Endothelial cell of umbilical vein (primary cell): Measurements from ENCODE around the gene RGP1. TPM values are rescaled to one million over a fixed set of nuclear protein-coding genes. Genes with fewer than 3 reads are reported as not detected.

Source experiments
- BruUV-seq: library from RNA; stranded (reverse); fragments of 400-500 nt; replicated peaks from 2 replicates; lab custom pipeline; 2021; lab: Mats Ljungman, UMichigan
- CTCF ChIA-PET: fragments of 300-600, 350-600 bp; sonication (Branson Sonifier 250); formaldehyde crosslinking; loops from one replicate; lab custom pipeline; 2021; ENCODE audit warnings: antibody characterized with exemption, inconsistent platforms; lab: Charles Lee
- POLR2A ChIA-PET: fragments of 300-600, 350-600 bp; sonication (Branson Sonifier 250); formaldehyde crosslinking; loops from one replicate; lab custom pipeline; 2021; ENCODE audit warnings: antibody characterized with exemption, inconsistent platforms; lab: Charles Lee
- DNase-seq: peaks from one replicate; pipeline ENCODE4 v3.0.0-alpha.2; 2011; ENCODE audit warnings: low read depth, low spot score
- FAIRE-seq: peaks from 2 replicates; lab custom pipeline; 2011; peaks lifted over from hg19 to GRCh38; lab: Jason Lieb, UNC
- H2AFZ ChIP-seq: 2 replicates; pipeline ENCODE4 v1.6.0; 2012; ENCODE audit warnings: low read depth, low read length, control low read depth, inconsistent platforms
- H3K27ac ChIP-seq: 2 replicates; pipeline ENCODE4 v1.5.1; 2011; ENCODE audit warnings: low read depth, mild to moderate bottlenecking, control low read depth, low read length, moderate library complexity; ENCODE audit not compliant: insufficient read depth
- H3K27me3 ChIP-seq, 2 experiments: 2 replicates each; pipeline versions ENCODE4 v1.6.0 to v1.6.1; 2011; ENCODE audit warnings: low read length in 2 of 2, mixed read lengths in 1 of 2; ENCODE audit not compliant: control insufficient read depth in 2 of 2, insufficient read depth in 2 of 2
- H3K36me3 ChIP-seq, 2 experiments: 2 replicates in 1 of 2; 3 replicates in 1 of 2; pipeline ENCODE4 v1.5.1; 2011; ENCODE audit warnings: low read length in 2 of 2, mild to moderate bottlenecking in 1 of 2, moderate library complexity in 1 of 2; ENCODE audit not compliant: control insufficient read depth in 2 of 2, insufficient read depth in 2 of 2; ENCODE audit errors: extremely low read depth in 1 of 2
- H3K4me1 ChIP-seq: 3 replicates; pipeline ENCODE4 v1.5.1; 2011; ENCODE audit warnings: mild to moderate bottlenecking, low read length; ENCODE audit not compliant: control insufficient read depth, insufficient read depth; ENCODE audit errors: extremely low read depth
- H3K4me2 ChIP-seq: 2 replicates; pipeline ENCODE4 v1.6.1; 2011; ENCODE audit warnings: low read length, control low read depth, mixed read lengths; ENCODE audit not compliant: insufficient read depth
- H3K4me3 ChIP-seq, 3 experiments: fragments of 200-600 bp in 1 of 3; sonication (generic), shearing (Covaris generic) in 1 of 3; replicated peaks in 1 of 3; 2 replicates each; pipeline ENCODE4 v1.5.1; 2011 to 2016; ENCODE audit warnings: control low read depth in 3 of 3, low read length in 3 of 3, mild to moderate bottlenecking in 2 of 3, inconsistent platforms in 1 of 3, low read depth in 1 of 3, moderate library complexity in 1 of 3; ENCODE audit not compliant: insufficient read depth in 1 of 3
- H3K79me2 ChIP-seq: 2 replicates; pipeline ENCODE4 v1.6.0; 2012; ENCODE audit warnings: low read length, inconsistent platforms; ENCODE audit not compliant: control insufficient read depth, insufficient read depth
- H3K9ac ChIP-seq: replicated peaks from 2 replicates; pipeline ENCODE3; 2011; ENCODE audit warnings: low read length, control low read depth; ENCODE audit not compliant: insufficient read depth; ENCODE audit errors: extremely low read depth
- H3K9me1 ChIP-seq: replicated peaks from 3 replicates; pipeline ENCODE4 v1.6.0; 2011; ENCODE audit warnings: mild to moderate bottlenecking, low read length; ENCODE audit not compliant: control insufficient read depth, insufficient read depth; ENCODE audit errors: extremely low read depth
- H3K9me3 ChIP-seq: replicated peaks from 2 replicates; pipeline ENCODE4 v1.5.1; 2012; ENCODE audit warnings: low read length, inconsistent platforms; ENCODE audit not compliant: control insufficient read depth, insufficient read depth
- H4K20me1 ChIP-seq: replicated peaks from 2 replicates; pipeline ENCODE3; 2011; ENCODE audit warnings: mild to moderate bottlenecking, low read length; ENCODE audit not compliant: control insufficient read depth, insufficient read depth; ENCODE audit errors: extremely low read depth
- EZH2 ChIP-seq: IDR thresholded peaks from 2 replicates; pipeline ENCODE4 v1.6.1; 2012; ENCODE audit warnings: borderline replicate concordance, low read depth, mild to moderate bottlenecking, moderate library complexity, low read length, inconsistent platforms; ENCODE audit not compliant: severe bottlenecking
- FOS ChIP-seq: IDR thresholded peaks from 2 replicates; pipeline ENCODE4 v1.6.1; 2011; ENCODE audit warnings: mild to moderate bottlenecking, low read length, moderate library complexity, borderline replicate concordance; ENCODE audit not compliant: insufficient read depth
- GATA2 ChIP-seq: IDR thresholded peaks from 2 replicates; pipeline ENCODE4 v1.7.0; 2011; ENCODE audit warnings: low read depth, mild to moderate bottlenecking, moderate library complexity, mixed read lengths, low read length; ENCODE audit not compliant: insufficient read length, insufficient read depth
- JUN ChIP-seq: IDR thresholded peaks from 2 replicates; pipeline ENCODE4 v1.6.1; 2011; ENCODE audit warnings: borderline replicate concordance, low read depth; ENCODE audit not compliant: insufficient read length, insufficient read depth
- MYC ChIP-seq: IDR thresholded peaks from one replicate; pipeline ENCODE4 v1.6.1; 2011; ENCODE audit warnings: mild to moderate bottlenecking, low read depth, low read length
- POLR2A ChIP-seq: IDR thresholded peaks from 2 replicates; pipeline ENCODE4 v1.6.1; 2012; ENCODE audit warnings: low read depth, mild to moderate bottlenecking, control low read depth, low read length
- POLR2AphosphoS5 ChIP-seq: IDR thresholded peaks from 2 replicates; pipeline ENCODE4 v1.6.1; 2012; ENCODE audit warnings: low read depth, mild to moderate bottlenecking, control low read depth, low read length, moderate library complexity; ENCODE audit not compliant: insufficient read depth
- dilution Hi-C: fragments of 300-500 bp; cut with MboI; formaldehyde crosslinking; loops from one replicate; pipeline ENCODE4 v1.15.0; 2019; ENCODE audit warnings: low sequenced_read_pairs; ENCODE audit not compliant: extremely low pct_ligation_motif_present
- intact Hi-C: fragments of 100-400 bp; cut with micrococcal nuclease; formaldehyde crosslinking; loops from one replicate; pipeline ENCODE4 v1.10.0; 2022
- polyA plus RNA-seq, 4 experiments: library from polyadenylated mRNA; depleted of rRNA in 3 of 4; stranded (reverse) in 3 of 4; unstranded in 1 of 4; fragments of >200 nt; gene quantifications; 2 replicates each; pipeline versions ENCODE4 v1.2.1 to v1.2.3, GENCODE V29; 2011 to 2012; ENCODE audit warnings: missing spikeins in 1 of 4
- total RNA-seq: library from RNA; stranded (reverse); gene quantifications from 2 replicates; pipeline ENCODE4 v1.2.3, GENCODE V29; 2021
- TF ChIP-seq, protein P1 (sequence below), 2 donors: IDR thresholded peaks; 1 replicate in 1 of 2; 2 replicates in 1 of 2; pipeline ENCODE4 v1.5.1; 2011; ENCODE audit warnings: low read length in 2 of 2, mild to moderate bottlenecking in 2 of 2, moderate library complexity in 2 of 2, control low read depth in 1 of 2, inconsistent platforms in 1 of 2, low read depth in 1 of 2; ENCODE audit not compliant: insufficient read depth in 1 of 2; ENCODE audit errors: extremely low read depth in 1 of 2
- TF ChIP-seq, protein P2 (sequence below): IDR thresholded peaks from 2 replicates; pipeline ENCODE4 v1.6.1; 2011; ENCODE audit not compliant: insufficient read depth, insufficient read length

Gene RGP1
- total and polyA plus RNA-seq, 2 donors (not counting 3 experiments of a cell fraction or from before 2014, with no cell fraction given): 15.0 to 29.0 TPM

DNA sequence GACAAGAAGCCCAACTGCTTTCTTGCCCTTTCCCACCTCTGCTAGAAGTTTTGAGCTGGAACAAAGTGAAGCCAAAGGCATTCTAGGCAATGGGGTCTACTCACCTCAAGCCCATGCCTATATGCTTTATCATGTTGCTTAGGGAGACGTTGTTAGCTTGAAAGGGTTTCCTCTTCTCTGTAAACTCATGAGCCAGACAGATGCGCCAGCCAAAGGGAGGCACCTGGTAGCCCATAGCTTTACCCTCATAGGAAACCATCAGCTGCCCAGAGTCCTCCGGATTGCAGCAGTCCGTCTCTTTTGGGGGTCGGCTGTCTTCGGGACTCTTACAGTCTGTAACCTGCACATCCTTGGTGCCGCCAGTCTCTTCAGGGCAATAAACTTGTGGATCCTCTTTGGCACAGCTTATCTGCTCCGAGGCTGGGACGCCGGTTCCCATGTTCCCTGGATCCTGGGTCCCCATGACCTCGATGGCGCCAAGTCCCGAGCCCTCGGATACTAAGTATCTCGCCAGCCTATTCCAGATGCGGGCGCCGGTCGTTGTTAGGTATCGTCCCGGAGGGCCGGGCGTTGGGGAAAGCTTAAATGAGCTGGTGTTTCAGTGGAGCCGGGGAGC is 737 bp upstream of the RGP1 start:
- Histone ChIP-seq H3K27me3 (no peaks in the 10 kb centered on the region), H3K27ac (peak overlapping the region; percentile 84), H4K20me1 (no peaks in the 10 kb centered on the region), H3K9me1 (no peaks in the 10 kb centered on the region), H3K4me2 (peak overlapping the region; percentile 98), H3K4me1 (peaks cover 63% of the 10 kb centered on the region), H3K9me3 (no peaks in the 10 kb centered on the region), H3K79me2 (peaks cover 55% of the 10 kb centered on the region), H3K9ac (peak overlapping the region; percentile 99), H2AFZ (no peak overlapping the region), H3K36me3 (peaks cover 12 to 14% of the 10 kb centered on the region in 2 experiments), H3K4me3 (peak overlapping the region; percentile 66 to 99 (median 87))
- no peak for TF ChIP-seq POLR2AphosphoS5
- TF ChIP-seq GATA2: no peak
- TF ChIP-seq EZH2: no peak
- TF ChIP-seq, protein P1, sequence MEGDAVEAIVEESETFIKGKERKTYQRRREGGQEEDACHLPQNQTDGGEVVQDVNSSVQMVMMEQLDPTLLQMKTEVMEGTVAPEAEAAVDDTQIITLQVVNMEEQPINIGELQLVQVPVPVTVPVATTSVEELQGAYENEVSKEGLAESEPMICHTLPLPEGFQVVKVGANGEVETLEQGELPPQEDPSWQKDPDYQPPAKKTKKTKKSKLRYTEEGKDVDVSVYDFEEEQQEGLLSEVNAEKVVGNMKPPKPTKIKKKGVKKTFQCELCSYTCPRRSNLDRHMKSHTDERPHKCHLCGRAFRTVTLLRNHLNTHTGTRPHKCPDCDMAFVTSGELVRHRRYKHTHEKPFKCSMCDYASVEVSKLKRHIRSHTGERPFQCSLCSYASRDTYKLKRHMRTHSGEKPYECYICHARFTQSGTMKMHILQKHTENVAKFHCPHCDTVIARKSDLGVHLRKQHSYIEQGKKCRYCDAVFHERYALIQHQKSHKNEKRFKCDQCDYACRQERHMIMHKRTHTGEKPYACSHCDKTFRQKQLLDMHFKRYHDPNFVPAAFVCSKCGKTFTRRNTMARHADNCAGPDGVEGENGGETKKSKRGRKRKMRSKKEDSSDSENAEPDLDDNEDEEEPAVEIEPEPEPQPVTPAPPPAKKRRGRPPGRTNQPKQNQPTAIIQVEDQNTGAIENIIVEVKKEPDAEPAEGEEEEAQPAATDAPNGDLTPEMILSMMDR (IDR thresholded peaks at IDR 0.05; ENCODE audit: extremely low read depth in 1 of 2, insufficient read depth in 1 of 2, low read depth in 1 of 2, low read length in 2 of 2): no peak
- TF ChIP-seq JUN: no peak
- TF ChIP-seq MYC: no peak
- no peak for TF ChIP-seq POLR2A
- no peak for TF ChIP-seq FOS
- TF ChIP-seq, protein P2, sequence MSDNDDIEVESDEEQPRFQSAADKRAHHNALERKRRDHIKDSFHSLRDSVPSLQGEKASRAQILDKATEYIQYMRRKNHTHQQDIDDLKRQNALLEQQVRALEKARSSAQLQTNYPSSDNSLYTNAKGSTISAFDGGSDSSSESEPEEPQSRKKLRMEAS: no peak
- CTCF ChIA-PET: interaction anchor here (0.6 to 7.2 kb wide), 17 partner anchors 8 to 197 kb away, joined by 3 to 86 read pairs (median 10); partner anchors contain the start of genes CREB3, NPR2, SPAG8 and TLN1
- dilution Hi-C loops: no loop called here
- DNase-seq (peak; percentile 26), FAIRE-seq (peak; percentile 63)
- BruUV-seq: TSS peak; percentile 69
- POLR2A ChIA-PET: interaction anchor here (0.6 to 1.5 kb wide), 6 partner anchors 10 to 54 kb away, joined by 3 to 9 read pairs (median 4); partner anchors contain the start of genes CREB3 and TLN1
- intact Hi-C loops: loop anchor here (1.0 to 2.0 kb wide), 2 partner anchors 16 to 39 kb away; partner anchors contain the start of genes CREB3 and TLN1
